WTC11 (cell line): ENCODE results near the gene USH2A. TPM values are rescaled to one million over a fixed set of nuclear protein-coding genes. Genes with fewer than 3 reads are reported as not detected.

Experiments used
- ATAC-seq: fragments of 200-7000 bp; cut with Tn5 transposase; 2 replicates; pipeline ENCODE4 v1.10.0; 2021; ENCODE audit warnings: mild to moderate bottlenecking, moderate library complexity
- CTCF ChIA-PET: fragments of 300-600 bp; sonication (Branson Sonifier 250); formaldehyde crosslinking; loops from one replicate; lab custom pipeline; 2021; ENCODE audit warnings: antibody characterized with exemption; lab: Charles Lee
- POLR2A ChIA-PET: fragments of 350-600 bp; sonication (Branson Sonifier 250); formaldehyde crosslinking; loops from one replicate; lab custom pipeline; 2021; ENCODE audit warnings: antibody characterized with exemption; lab: Charles Lee
- DNase-seq: peaks from one replicate; pipeline ENCODE4 v3.0.0; 2021; ENCODE audit warnings: low spot score
- H3K27ac Mint-ChIP-seq: 2 replicates; pipeline ENCODE4 v1.8.0; 2021; ENCODE audit warnings: mixed read lengths
- H3K27me3 Mint-ChIP-seq: 2 replicates; pipeline ENCODE4 v1.8.0; 2021; ENCODE audit warnings: low read depth, mild to moderate bottlenecking, moderate library complexity, mixed read lengths
- H3K36me3 Mint-ChIP-seq: 2 replicates; pipeline ENCODE4 v1.8.0; 2021; ENCODE audit warnings: mixed read lengths
- H3K4me1 Mint-ChIP-seq: 2 replicates; pipeline ENCODE4 v1.8.0; 2022; ENCODE audit warnings: mixed read lengths
- H3K4me3 Mint-ChIP-seq: 2 replicates; pipeline ENCODE4 v1.8.0; 2021; ENCODE audit warnings: mild to moderate bottlenecking, moderate library complexity, mixed read lengths
- H3K9me3 Mint-ChIP-seq: 2 replicates; pipeline ENCODE4 v1.8.0; 2021; ENCODE audit warnings: mixed read lengths
- AR ChIP-seq: fragments of 250-450 bp; sonication (Bioruptor Pico); IDR thresholded peaks from 2 replicates; pipeline ENCODE4 v1.9.0; 2021; ENCODE audit warnings: mild to moderate bottlenecking
- ATF3 ChIP-seq: sonication (generic); formaldehyde crosslinking; conservative IDR thresholded peaks from 2 replicates; pipeline ENCODE4 v1.8.1; 2022; ENCODE audit warnings: mild to moderate bottlenecking, missing genetic modification reagents
- E2F4 ChIP-seq: sonication (generic); formaldehyde crosslinking; IDR thresholded peaks from 2 replicates; pipeline ENCODE4 v1.8.1; 2022; ENCODE audit warnings: low read depth, mild to moderate bottlenecking, moderate library complexity, missing genetic modification reagents, borderline replicate concordance
- ELF4 ChIP-seq: sonication (generic); formaldehyde crosslinking; IDR thresholded peaks from 2 replicates; pipeline ENCODE4 v1.8.1; 2022; ENCODE audit warnings: low read depth, mild to moderate bottlenecking, moderate library complexity, missing genetic modification reagents
- FOXK1 ChIP-seq: sonication (generic); formaldehyde crosslinking; IDR thresholded peaks from 2 replicates; pipeline ENCODE4 v1.8.0; 2022; ENCODE audit warnings: mild to moderate bottlenecking, moderate library complexity, missing genetic modification reagents
- GTF2I ChIP-seq: fragments of 250-450 bp; sonication (Bioruptor Pico); conservative IDR thresholded peaks from 2 replicates; pipeline ENCODE4 v1.4.0; 2021; ENCODE audit warnings: mild to moderate bottlenecking
- IRF2 ChIP-seq: sonication (generic); formaldehyde crosslinking; IDR thresholded peaks from 2 replicates; pipeline ENCODE4 v1.8.0; 2022; ENCODE audit warnings: low read depth, missing genetic modification reagents, borderline replicate concordance
- KAT7 ChIP-seq: sonication (generic); formaldehyde crosslinking; IDR thresholded peaks from 2 replicates; pipeline ENCODE4 v1.8.1; 2023; ENCODE audit warnings: missing genetic modification reagents, mild to moderate bottlenecking, borderline replicate concordance
- MYBL2 ChIP-seq: sonication (generic); formaldehyde crosslinking; IDR thresholded peaks from 2 replicates; pipeline ENCODE4 v1.8.1; 2023; ENCODE audit warnings: mild to moderate bottlenecking, moderate library complexity, missing genetic modification reagents
- NR1H2 ChIP-seq: sonication (generic); formaldehyde crosslinking; IDR thresholded peaks from 2 replicates; pipeline ENCODE4 v1.9.0; 2021; ENCODE audit warnings: mild to moderate bottlenecking, moderate library complexity, missing genetic modification reagents
- NR2C2 ChIP-seq: sonication (generic); formaldehyde crosslinking; IDR thresholded peaks from 2 replicates; pipeline ENCODE4 v1.8.0; 2022; ENCODE audit warnings: mild to moderate bottlenecking, missing genetic modification reagents
- SP1 ChIP-seq: sonication (generic); formaldehyde crosslinking; conservative IDR thresholded peaks from 2 replicates; pipeline ENCODE4 v1.8.1; 2022; ENCODE audit warnings: missing genetic modification reagents
- STAT6 ChIP-seq: sonication (generic); formaldehyde crosslinking; conservative IDR thresholded peaks from 2 replicates; pipeline ENCODE4 v1.8.1; 2023; ENCODE audit warnings: mild to moderate bottlenecking, low read depth, missing genetic modification reagents, moderate library complexity
- TCF7 ChIP-seq: sonication (generic); formaldehyde crosslinking; IDR thresholded peaks from 2 replicates; pipeline ENCODE4 v1.8.0; 2022; ENCODE audit warnings: mild to moderate bottlenecking, low read depth, missing genetic modification reagents, moderate library complexity
- USF2 ChIP-seq: sonication (generic); formaldehyde crosslinking; IDR thresholded peaks from 2 replicates; pipeline ENCODE4 v1.8.1; 2023; ENCODE audit warnings: mild to moderate bottlenecking, missing genetic modification reagents, moderate library complexity
- ZNF219 ChIP-seq: sonication (generic); formaldehyde crosslinking; IDR thresholded peaks from 2 replicates; pipeline ENCODE4 v1.8.0; 2023; ENCODE audit warnings: missing genetic modification reagents, mild to moderate bottlenecking, borderline replicate concordance
- ZNF317 ChIP-seq: sonication (generic); formaldehyde crosslinking; IDR thresholded peaks from 2 replicates; pipeline ENCODE4 v1.8.1; 2023; ENCODE audit warnings: low read depth, mild to moderate bottlenecking, moderate library complexity, missing genetic modification reagents, borderline replicate concordance
- ZNF396 ChIP-seq: fragments of 250-450 bp; sonication (Bioruptor Pico); IDR thresholded peaks from 2 replicates; pipeline ENCODE4 v1.8.0; 2021; ENCODE audit warnings: mild to moderate bottlenecking, moderate library complexity, borderline replicate concordance
- ZNF416 ChIP-seq: fragments of 250-450 bp; sonication (Bioruptor Pico); IDR thresholded peaks from 2 replicates; pipeline ENCODE4 v1.9.0; 2021; ENCODE audit warnings: mild to moderate bottlenecking, inconsistent platforms
- ZNF671 ChIP-seq: fragments of 250-450 bp; sonication (Bioruptor Pico); IDR thresholded peaks from 2 replicates; pipeline ENCODE4 v1.8.0; 2021; ENCODE audit warnings: mild to moderate bottlenecking
- total RNA-seq: library from RNA; stranded (reverse); gene quantifications from 3 replicates; pipeline ENCODE4 v1.2.3, GENCODE V29; 2021

Gene USH2A
- total RNA-seq, 1 experiment from 2014 or later = 0.37 TPM

GRCh38 chr1:215865060-215865459 is 558.2 kb downstream of the USH2A start:
- no peaks in the 10 kb centered on the region for H3K4me1 Mint-ChIP-seq
- ATAC-seq (no peak), DNase-seq (no peak)
- TF ChIP-seq KAT7 (CRISPR knock-in tag) (no peak), IRF2 (CRISPR knock-in tag) (no peak), ZNF219 (CRISPR knock-in tag) (no peak)
- no peak overlapping the region for H3K4me3 Mint-ChIP-seq
- CTCF ChIA-PET = no interaction called here
- POLR2A ChIA-PET = no interaction called here
- no peaks in the 10 kb centered on the region for H3K27me3 Mint-ChIP-seq
- H3K27ac Mint-ChIP-seq = no peak overlapping the region
- H3K36me3 Mint-ChIP-seq = no peaks in the 10 kb centered on the region
- H3K9me3 Mint-ChIP-seq = no peaks in the 10 kb centered on the region

- TF ChIP-seq ELF4 (CRISPR knock-in tag) (no peak), ZNF317 (CRISPR knock-in tag) (no peak), FOXK1 (no peak), USF2 (no peak), ZNF416 (CRISPR knock-in tag) (no peak), NR2C2 (CRISPR knock-in tag) (no peak), STAT6 (no peak), TCF7 (CRISPR knock-in tag) (no peak), IRF2 (CRISPR knock-in tag) (no peak), ZNF396 (CRISPR knock-in tag) (no peak), NR1H2 (CRISPR knock-in tag) (no peak), E2F4 (CRISPR knock-in tag) (no peak), GTF2I (CRISPR knock-in tag) (no peak), ZNF671 (no peak), SP1 (no peak), ATF3 (CRISPR knock-in tag) (no peak), AR (CRISPR knock-in tag) (no peak), MYBL2 (CRISPR knock-in tag) (no peak)
- H3K27me3 Mint-ChIP-seq = no peaks in the 10 kb centered on the region
- H3K36me3 Mint-ChIP-seq = no peaks in the 10 kb centered on the region
- no peaks in the 10 kb centered on the region for H3K9me3 Mint-ChIP-seq
- DNase-seq = no peak
- H3K27ac Mint-ChIP-seq = no peak overlapping the region
- ChIA-PET POLR2A (no interaction called here), CTCF (no interaction called here)
- no peak overlapping the region for H3K4me3 Mint-ChIP-seq
- H3K4me1 Mint-ChIP-seq = no peaks in the 10 kb centered on the region
- ATAC-seq = no peak
Measured at GRCh38 chr1:215863796-215864195, 559.5 kb downstream of the USH2A start.
